Measurements from ENCODE around the gene ASTN2. TPM values are rescaled to one million over a fixed set of nuclear protein-coding genes. Genes with fewer than 3 reads are reported as not detected.

ASTN2 gene
- total and polyA plus RNA-seq, 12 donors: 1.9 to 11.1 (median 4.0) TPM

DNA sequence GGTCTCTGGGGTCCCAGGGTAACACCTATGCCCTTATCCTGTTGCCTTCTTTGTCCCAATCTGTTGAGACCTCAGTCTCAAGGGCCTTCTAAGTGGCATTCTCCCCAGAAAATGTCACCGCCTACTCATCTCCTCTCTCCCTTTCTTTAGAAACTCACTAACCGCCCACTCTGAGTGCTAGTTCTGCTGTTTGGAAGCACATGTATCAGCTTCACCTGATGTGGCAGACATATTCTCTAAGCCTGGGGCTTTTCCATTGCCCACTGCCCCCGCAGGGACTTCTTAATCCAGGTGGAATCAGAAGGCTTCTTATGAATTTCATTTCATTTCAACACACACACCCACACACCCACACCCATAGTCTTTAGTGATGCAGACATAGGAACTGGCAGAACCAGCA, 165.1 kb downstream of the ASTN2 start:
- 64 to 84% methylated on average over 3 of the region's 3 CpGs for WGBS, 2 donors
- TF ChIP-seq, protein P1, sequence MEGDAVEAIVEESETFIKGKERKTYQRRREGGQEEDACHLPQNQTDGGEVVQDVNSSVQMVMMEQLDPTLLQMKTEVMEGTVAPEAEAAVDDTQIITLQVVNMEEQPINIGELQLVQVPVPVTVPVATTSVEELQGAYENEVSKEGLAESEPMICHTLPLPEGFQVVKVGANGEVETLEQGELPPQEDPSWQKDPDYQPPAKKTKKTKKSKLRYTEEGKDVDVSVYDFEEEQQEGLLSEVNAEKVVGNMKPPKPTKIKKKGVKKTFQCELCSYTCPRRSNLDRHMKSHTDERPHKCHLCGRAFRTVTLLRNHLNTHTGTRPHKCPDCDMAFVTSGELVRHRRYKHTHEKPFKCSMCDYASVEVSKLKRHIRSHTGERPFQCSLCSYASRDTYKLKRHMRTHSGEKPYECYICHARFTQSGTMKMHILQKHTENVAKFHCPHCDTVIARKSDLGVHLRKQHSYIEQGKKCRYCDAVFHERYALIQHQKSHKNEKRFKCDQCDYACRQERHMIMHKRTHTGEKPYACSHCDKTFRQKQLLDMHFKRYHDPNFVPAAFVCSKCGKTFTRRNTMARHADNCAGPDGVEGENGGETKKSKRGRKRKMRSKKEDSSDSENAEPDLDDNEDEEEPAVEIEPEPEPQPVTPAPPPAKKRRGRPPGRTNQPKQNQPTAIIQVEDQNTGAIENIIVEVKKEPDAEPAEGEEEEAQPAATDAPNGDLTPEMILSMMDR (IDR thresholded peaks at IDR 0.05): no peak
- Histone ChIP-seq H3K27ac (no peak overlapping the region), H3K4me3 (no peak overlapping the region), H3K9me3 (no peaks in the 10 kb centered on the region), H3K4me1 (no peaks in the 10 kb centered on the region), H3K36me3 (no peaks in the 10 kb centered on the region), H3K27me3 (peaks cover 0 to 5% (median 0%) of the 10 kb centered on the region in 7 donors)
- ATAC-seq: no peak
- intact Hi-C loops (cut with DNase I): loop anchor here in 4 of 10 donors (5.0 to 10.0 kb wide), 3 partner anchors 148 to 163 kb away; no protein-coding TSS in a partner anchor
- no peak for DNase-seq

DNA sequence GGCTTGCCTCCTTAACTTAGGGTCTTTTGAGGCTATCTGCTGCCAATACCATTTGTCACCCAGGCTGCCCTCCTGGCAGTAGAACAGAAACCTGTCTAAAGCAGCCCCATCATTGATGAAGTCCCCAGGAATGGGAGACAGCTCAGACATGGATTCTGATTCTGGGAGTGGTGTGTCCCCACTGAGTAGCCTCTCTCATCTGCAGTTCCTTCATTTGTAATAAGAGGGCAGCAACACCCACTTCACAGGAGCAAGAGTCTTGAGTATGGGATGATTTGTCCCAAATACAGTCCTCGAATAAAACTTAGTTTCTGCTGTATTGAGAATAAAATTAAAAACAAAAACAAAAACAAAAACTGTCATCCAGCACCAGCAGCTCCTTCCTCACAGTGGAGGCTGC, 167.6 kb downstream of the ASTN2 start:
- no peak for ATAC-seq
- TF ChIP-seq, protein P1 (IDR thresholded peaks at IDR 0.05): peak in 7 of 9 donors; percentile 35 to 58 (median 40)
- Histone ChIP-seq H3K4me1 (no peaks in the 10 kb centered on the region), H3K27me3 (no peaks in the 10 kb centered on the region), H3K36me3 (no peaks in the 10 kb centered on the region), H3K4me3 (no peak overlapping the region), H3K27ac (no peak overlapping the region), H3K9me3 (no peaks in the 10 kb centered on the region)
- 35 to 57% methylated on average over 1 of the region's 1 CpG for WGBS, 2 donors
- intact Hi-C loops (cut with DNase I): loop anchor here in 3 of 10 donors (5.0 kb wide), 2 partner anchors 150 to 165 kb away; no protein-coding TSS in a partner anchor
- no peak for DNase-seq

DNA sequence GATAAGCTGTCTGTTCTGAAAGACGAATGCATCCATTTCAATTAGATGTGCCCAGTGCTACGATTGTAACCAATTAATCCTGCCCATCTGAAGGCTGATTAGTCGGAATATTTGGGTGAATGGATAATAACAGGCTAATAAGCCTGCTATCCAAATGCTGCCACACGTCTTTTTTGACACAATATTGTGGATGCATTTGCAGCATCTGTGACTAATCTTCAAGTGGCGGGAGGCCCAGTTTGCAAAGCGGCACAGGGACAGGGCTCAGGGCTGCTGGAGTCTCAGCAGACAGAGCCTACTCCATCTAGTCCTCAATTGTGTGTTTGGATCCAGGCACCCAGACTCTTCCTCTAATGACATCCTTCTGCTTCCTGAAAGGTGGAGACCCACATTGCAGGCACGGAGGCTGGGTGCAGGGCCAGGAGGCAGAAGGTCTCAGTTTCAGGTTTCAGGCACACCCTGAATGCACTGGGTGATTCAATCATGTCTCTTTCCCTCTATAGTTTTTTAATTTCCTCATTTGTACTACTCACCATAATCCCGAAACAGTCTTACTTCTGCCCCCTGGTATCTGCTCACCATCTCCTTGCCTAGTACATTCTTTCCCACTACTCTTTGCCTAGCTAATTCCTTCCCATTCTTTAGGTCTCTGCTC, 169.6 kb downstream of the ASTN2 start:
- Histone ChIP-seq H3K27me3 (no peaks in the 10 kb centered on the region), H3K4me3 (no peak overlapping the region), H3K9me3 (no peaks in the 10 kb centered on the region), H3K27ac (no peak overlapping the region), H3K36me3 (no peaks in the 10 kb centered on the region), H3K4me1 (no peaks in the 10 kb centered on the region)
- no peak for ATAC-seq
- TF ChIP-seq, protein P1 (IDR thresholded peaks at IDR 0.05): no peak
- whole genome bisulfite sequencing, 2 donors: 81 to 82% methylated on average over 8 of the region's 8 CpGs
- intact Hi-C loops (cut with DNase I): loop anchor here in 3 of 10 donors (5.0 kb wide), 2 partner anchors 152 to 167 kb away; no protein-coding TSS in a partner anchor
- no peak for DNase-seq

DNA sequence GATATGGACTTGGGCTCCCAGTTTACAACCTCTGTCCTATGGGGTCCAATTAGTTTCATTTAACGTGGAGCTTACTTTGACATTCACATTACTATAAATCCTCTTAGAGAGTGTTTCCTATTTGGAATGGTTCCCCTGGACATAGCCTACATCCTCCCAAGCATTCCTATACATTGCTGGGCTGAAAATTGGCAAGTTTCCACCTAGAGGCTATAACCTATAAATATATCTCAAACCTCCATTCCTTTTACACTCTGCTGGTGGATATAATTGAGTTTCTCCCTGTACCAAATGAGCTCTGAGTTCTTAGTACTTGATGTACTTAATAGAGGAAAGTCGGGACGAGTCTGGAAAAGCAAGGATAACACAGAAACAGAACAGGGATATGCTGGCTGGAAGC, 172.8 kb downstream of the ASTN2 start:
- TF ChIP-seq, protein P1 (IDR thresholded peaks at IDR 0.05): no peak
- no peaks in the 10 kb centered on the region for H3K9me3 ChIP-seq
- H3K4me1 ChIP-seq: no peaks in the 10 kb centered on the region
- intact Hi-C loops (cut with DNase I): no loop called here
- ATAC-seq: no peak
- H3K4me3 ChIP-seq: no peak overlapping the region
- H3K36me3 ChIP-seq: no peaks in the 10 kb centered on the region
- WGBS, 2 donors: 62 to 67% methylated on average over 3 of the region's 3 CpGs
- DNase-seq: no peak
- H3K27me3 ChIP-seq: no peaks in the 10 kb centered on the region
- no peak overlapping the region for H3K27ac ChIP-seq
